Measurements from ENCODE around the gene PLA2G4D.

DNA sequence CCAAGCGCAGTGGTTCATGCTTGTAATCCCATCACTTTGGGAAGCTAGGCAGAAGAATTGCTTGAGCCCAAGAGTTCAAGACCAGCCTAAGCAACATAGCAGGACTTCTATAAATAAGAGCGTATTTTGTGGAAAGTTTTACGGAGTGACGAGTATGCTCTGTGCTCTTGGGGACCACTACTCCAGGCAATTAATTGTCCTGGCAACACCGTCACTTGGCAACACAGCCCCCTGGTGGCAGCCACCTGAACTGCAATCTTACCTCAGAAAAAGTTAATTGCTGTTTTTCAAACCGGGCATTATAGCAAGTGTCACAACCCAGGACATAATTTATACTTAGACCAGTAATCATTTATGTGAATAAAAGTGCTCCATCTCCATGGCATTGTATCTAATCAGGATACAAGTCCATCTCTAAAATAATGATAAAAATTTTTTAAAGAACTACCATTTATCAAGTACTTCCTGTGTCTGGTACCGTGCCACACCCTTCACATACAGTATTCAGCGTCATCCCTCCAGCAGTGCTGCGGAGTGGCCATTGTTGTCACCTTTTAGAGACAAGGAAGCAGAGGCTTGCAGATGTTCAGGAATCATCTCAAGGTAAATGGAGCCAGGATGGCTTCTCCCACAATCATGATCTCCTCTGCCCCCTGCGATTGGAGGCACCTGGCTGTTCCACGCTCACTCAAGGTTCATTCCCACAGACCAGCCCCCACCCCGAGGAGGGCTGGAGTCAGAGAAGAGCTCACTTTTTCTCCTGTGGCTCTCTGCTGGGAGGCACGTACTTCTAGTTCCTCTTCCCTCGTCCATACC, 34.5 kb downstream of the PLA2G4D start:
- TF ChIP-seq EP300 (IDR thresholded peaks at IDR 0.05), result no peak
- TF ChIP-seq, protein P1, sequence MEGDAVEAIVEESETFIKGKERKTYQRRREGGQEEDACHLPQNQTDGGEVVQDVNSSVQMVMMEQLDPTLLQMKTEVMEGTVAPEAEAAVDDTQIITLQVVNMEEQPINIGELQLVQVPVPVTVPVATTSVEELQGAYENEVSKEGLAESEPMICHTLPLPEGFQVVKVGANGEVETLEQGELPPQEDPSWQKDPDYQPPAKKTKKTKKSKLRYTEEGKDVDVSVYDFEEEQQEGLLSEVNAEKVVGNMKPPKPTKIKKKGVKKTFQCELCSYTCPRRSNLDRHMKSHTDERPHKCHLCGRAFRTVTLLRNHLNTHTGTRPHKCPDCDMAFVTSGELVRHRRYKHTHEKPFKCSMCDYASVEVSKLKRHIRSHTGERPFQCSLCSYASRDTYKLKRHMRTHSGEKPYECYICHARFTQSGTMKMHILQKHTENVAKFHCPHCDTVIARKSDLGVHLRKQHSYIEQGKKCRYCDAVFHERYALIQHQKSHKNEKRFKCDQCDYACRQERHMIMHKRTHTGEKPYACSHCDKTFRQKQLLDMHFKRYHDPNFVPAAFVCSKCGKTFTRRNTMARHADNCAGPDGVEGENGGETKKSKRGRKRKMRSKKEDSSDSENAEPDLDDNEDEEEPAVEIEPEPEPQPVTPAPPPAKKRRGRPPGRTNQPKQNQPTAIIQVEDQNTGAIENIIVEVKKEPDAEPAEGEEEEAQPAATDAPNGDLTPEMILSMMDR (IDR thresholded peaks at IDR 0.05), result peak in 5 of 7 experiments; percentile 61 to 92 (median 88)
